ENCODE results near the gene ANO1.

Gene ANO1

DNA sequence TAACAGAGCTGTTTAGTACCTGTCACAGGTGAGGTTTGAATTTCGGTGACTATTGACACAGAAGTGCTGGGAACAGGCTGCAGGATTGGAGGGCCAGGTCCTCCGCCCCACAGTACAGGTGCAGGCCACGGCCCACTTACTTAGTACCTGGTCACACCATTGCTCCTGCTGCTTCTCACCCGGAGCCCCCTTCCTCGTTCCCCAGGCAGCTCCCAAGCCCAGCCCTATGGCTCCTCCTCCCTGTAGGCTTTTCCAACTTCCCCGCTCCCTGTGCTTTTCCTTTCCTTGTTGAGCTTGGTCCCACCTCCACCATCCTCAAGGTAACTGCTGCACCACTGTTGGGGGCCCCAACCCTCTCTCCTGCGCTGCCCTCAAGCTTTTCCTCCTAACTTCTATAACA is 27.9 kb upstream of the ANO1 start:
- peak; percentile 16 for DNase-seq (ENCODE audit: low spot score)

DNA sequence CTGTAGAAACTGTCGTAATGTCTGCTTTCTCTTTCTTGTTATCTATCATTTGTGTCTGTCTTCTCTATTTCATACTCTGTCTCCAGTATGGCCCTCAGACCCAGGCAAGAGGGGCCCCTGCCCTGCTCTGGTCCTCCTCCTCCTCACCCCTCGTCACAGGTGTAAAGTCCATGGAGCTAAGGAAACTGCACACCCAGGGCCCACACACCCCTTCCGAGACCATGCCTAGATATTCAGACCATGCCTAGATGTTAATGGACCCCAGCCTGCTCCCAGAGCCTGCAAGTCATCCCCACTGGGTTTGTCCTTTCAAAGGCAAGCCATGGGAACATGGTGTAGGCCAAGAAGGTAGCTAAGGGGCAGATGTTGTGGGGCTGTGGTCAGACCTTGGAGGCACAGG is 24.1 kb upstream of the ANO1 start:
- peak; percentile 16 for DNase-seq (ENCODE audit: low spot score)

DNA sequence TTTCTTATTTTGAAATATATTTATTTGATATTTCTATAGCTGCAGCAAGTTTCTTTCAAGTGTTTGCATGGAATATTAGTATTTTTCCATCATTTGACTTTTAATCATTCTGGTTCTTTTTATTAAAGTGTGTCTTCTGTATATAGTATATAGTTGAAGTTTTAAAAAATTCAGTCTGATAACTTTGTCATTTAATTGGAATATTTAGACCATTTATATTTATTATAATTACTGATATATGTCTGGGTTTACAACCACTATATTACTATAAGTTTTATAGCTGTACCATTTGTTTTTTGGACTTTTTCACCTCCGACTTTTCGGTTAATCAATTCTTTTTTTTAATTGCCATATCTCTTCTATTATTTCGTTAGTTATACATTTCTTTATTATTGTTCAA is 22.7 kb upstream of the ANO1 start:
- no peak for DNase-seq (ENCODE audit: low spot score)

DNA sequence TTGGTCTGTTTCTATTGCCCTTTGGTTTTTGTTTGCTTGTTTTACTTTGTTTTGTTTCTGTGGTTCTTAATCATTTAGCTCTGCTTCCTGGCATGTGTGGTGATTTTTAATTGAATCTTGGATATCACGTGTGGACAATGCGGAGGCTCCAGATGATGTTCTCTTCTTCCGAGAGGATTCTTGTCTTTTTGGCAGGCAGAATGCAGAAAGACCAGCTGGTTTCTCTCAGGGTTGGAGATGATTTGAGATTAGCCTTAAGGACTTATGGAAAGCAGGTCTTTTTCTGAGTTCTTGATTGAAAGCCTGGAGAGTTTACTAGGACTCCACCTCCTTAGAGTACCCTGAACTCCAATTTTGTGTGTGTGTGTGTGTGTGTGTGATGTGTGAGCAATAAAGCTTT is 21.0 kb upstream of the ANO1 start:
- DNase-seq (ENCODE audit: low spot score): no peak

DNA sequence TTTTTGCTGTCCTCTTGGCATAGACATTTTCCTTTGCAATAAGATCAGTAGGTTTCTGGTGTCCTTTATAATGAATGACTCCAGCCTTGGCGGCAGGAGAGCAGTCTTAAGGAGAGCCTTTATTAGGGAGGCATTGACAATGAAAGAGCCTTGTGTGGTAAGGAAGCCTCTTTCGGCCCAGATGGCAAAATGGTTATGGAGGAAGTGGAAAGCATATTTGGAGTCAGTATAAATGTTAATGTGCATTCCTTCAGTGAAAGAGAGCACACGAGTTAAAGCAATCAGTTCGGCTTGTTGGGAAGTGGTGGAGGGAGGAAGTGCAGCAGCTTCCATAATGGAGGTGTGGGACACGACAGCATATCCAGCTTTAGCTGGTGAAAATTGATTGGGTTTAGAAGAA is 18.1 kb upstream of the ANO1 start:
- DNase-seq (ENCODE audit: low spot score): no peak

DNA sequence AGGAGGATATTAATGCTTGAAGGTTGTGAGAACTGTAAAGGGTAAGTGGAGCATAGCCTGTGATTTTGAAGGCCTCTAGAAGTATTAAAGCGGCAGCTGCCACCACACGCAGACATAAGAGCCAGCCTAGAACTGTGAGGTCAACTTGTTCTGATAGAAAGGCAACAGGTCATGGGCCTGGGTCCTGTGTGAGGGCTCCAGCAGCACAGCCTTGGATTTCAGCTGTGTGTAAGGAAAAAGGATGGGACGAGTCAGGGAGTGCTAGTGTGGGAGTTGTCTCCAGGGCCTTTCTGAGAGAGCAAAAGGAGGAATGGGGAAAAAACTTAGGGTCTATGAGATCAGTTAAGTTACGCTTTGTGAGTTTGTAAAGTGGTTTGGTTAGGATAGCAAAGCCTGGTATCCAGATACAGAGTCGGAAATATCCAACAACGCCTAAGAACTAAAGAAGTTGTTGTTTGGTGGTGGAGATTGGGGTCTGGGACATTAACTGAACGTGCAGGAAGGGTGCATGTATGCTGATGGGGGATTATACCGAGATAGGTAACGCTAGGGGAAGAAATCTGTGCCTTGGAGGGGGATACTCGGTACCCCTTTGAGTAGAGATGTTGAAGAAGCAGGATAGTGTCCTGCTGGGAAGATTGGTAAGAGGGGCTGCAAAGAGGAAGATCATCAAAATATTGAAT is 17.4 kb upstream of the ANO1 start:
- peak; percentile 23 for DNase-seq (ENCODE audit: low spot score)

DNA sequence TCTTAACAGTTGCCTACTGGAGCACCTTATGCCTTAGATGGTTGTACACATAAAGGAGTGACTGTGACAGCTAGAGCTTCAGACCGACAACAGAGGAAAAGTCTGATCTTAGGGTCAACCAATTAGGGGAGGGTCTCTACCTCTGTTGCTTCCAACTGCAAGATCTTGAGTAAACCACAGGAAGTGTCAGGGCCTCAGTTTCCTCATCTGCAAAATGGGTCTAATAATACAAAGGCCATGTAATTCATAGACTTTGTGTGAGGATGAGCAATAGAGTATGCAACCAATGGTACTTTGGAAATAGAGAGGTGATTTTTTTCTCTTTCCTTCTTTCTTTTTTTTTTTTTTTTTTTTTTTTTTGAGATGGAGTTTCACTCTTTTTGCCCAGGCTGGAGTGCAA is 16.4 kb upstream of the ANO1 start:
- DNase-seq (ENCODE audit: low spot score): no peak

DNA sequence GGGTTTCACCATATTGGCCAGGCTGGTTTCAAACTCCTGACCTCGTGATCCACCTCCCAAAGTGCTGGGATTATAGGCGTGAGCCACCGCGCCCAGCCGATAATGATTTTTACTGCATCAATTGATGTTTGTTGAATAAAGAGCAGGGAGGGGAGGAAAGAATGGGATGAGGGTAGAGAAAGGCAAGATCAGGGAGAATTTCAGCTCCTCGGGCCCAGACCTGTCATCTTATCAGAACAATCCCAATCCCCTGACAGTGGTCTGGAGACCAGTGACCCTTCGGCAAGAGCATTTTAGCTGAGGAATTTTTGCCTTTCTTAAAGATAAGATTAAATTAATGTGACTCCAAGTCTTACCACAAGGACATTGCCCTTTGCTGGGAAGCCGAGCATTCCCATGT is 15.0 kb upstream of the ANO1 start:
- peak; percentile 16 for DNase-seq (ENCODE audit: low spot score)

DNA sequence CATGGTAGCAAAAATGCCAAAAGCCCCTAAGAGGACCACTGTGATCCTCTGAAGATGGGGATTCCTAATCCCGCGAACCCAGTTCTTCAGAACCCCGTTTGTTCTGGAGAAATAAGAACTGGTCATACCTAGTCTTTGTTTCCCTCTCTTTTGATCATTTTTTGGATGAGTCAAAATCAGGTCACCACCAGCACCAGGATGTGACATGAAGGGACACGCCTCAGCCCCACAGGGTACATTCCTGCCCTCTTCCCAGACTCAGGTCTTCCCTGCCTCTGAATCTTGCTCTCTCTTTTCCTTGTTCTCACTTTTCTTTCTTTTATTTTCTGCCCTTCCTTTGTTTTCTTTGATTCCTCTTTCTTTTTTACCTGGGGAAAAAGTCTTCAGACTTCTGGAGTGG is 14.6 kb upstream of the ANO1 start:
- DNase-seq (ENCODE audit: low spot score): no peak

DNA sequence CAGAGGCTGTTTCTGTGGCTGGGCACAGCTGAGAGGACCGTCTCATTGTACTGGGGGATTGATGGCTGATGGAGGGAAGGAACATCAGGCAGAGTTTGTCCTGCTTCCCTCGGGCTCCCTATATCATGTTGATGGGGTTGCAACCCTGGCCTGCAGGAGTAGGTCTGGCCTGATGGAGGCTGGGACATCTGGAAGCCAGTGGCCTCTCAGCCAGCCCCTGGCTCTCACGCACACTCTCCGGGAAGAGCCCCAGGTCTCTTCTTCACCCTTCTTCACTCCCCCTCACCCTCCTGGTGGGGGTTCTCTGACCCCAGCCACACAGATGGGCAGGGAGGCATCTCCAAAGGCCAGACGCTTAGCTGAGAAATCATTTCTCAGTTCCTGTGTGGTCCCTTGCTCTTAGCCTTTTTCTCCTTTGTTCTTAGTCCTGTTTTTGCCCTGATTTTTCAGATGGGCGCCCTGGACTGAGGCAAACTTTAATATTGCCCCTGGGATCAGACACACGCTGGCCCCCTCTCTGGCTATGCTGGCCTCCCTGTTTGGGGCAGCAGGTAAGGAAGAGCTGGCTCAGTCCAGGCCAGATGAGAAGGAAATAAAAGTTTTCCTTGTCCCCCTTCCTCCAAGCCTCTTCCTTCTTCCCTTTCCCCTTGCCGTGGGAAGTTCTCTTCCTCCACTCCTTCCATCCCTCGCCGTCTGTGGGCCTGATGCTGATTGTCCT is 13.9 kb upstream of the ANO1 start:
- peak; percentile 41 for DNase-seq (ENCODE audit: low spot score)

DNA sequence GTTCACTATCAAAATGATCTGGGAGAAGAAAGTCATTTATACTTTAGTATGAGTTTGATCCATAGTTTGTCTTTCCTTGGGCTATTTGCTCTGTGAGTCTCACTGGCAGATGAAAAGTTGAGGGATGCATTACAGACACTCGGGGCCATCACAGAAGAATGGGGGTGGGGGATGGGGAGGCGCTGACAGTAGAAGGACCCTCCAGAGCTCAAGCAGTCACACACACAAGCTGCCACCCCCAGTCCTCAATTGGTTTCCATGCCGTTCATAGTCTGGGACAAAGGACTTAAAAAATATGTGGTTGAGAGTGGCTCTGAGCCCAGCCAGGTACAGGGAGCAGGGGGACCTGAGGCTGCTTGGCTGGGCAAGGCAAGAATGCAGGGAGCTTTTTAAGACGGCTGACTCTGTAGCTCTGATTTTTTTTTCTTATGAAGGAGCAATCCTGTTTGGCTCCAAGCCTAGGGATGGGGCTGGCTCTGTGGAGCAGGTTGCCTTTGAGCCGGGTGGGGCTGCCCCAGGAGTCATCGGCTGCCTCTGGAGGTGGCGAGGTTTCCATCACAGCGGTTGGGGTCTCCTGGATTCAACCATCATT is 13.3 kb upstream of the ANO1 start:
- DNase-seq (ENCODE audit: low spot score): peak; percentile 36

DNA sequence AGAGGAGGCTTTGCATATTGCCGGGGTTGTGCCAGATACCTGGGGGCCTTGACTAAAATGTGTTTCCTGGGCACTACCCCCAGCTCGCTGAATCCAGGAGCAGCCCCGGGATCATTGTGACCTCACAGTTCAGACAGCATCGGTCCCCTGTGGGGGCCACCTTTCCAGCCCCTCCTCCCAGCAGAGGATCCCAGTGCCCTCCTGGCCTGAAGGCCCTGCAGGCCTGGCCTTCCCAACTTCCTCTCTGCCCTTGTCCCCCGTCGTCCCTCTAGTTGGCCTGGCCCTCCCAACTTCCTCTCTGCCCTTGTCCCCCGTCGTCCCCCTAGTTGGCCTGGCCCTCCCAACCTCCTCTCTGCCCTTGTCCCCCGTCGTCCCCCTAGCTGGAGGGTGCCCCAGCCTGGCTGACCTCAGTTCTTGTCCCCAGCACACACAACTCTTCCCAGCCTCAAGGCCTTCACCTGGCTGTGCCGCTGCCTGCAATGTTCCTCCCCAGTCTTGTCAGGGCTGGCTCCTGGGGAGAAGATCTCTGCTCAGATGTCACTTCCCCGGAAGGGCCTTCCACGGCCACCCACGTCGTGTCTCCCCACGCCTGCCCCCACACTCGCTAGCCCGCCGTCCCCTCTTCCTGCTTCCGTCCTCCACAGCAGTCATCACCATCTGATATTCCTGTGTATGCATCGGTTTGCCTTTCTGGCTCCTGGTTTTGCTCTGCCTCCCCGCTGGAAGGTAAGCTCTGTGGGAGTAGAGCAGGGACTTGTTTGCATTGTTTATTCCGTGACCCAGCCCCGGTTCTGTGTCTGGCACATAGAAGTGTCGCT is 12.6 kb upstream of the ANO1 start:
- DNase-seq (ENCODE audit: low spot score): peak; percentile 48

DNA sequence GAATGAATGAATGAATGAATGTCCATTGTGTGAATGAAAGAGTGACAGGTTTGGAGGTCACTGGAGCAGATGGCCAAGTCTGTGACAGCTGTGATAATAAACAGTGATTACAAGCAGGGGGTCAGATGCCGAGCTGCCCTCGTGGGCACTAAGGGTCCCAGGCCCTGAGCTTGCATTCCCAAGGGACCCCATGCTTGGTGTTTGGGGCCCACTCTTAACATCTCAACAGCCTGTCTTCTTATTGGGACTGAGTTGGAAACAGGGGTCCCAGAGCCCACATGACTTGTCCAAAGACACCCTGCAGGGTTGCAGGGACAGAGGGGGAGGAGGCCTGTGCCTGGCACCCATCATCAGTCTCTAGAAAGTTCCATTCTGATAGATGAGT is 12.0 kb upstream of the ANO1 start:
- no peak for DNase-seq (ENCODE audit: low spot score)

DNA sequence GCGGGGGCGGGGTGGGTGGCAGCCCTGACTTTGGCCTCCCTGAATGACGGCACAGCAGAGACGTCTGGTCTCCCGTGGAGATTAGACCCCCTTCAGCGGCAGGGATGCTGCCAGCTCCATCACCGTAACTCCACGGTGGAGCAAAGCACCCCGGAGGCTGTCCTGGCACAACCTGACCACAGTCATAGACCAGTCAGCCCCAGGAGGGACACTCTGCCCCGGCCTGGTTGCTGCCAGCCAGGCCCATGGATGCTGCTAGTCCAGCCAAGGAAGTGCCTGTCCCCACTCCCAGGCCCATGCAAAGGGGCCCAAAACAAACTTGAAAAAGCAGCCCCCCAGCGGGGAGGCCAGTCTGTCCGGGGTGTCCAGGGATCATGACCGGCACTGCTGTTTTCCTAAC is 11.5 kb upstream of the ANO1 start:
- peak; percentile 32 for DNase-seq (ENCODE audit: low spot score)

DNA sequence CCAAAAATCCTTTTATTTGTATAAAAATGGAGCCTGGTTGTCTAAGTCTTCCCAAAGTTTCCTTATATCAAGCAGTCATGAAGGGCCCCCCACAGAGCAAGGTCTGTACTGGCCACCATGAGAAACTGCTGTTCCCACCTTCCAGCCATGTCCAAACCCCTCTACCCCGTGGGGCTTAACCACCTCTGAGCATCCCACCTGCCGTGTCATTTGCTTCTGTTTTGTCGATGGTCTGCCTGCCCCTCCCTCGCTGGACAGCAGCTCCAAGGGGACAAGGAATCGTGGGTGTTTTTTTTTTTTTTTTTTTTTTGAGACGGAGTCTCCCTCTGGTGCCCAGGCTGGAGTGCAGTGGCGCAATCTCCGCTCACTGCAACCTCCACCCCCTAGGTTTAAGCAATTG is 11.1 kb upstream of the ANO1 start:
- DNase-seq (ENCODE audit: low spot score): peak; percentile 39

DNA sequence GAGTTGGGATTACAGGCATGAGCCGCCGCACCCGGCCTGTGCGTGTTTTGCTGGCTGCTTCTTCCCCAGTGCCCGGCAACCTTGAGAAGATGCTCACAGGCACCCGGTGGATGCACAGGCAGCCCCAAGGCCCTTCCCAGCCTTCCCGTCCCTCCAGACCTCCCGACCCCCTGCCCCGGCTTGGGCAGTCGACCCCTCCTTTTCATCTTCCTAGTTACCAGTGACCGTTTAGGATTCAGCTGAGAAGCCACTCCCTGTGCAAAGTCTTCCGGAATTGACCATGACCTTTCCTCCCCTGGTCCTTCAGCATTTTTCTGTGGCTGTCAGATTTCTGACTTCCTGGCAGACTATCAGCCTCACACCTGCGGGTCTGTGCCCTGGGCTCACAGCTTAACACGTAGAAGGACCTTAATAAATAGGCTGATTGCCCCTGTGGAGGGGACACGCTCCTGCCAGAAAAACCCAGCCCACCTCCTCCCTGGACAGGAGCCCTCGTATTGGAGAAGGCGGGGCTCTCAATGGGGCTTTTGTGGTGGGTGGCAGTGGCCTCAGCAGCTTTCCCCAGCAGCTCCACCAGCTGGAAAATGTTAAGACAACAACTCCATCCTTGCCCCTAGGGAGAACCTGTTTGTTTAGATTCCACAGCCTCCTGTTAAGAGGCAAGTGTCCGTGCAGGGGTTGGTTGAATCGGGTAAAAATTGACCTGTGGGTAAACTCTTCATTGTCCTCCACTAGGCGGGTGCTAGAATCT is 10.4 kb upstream of the ANO1 start:
- peak; percentile 55 for DNase-seq (ENCODE audit: low spot score)

DNA sequence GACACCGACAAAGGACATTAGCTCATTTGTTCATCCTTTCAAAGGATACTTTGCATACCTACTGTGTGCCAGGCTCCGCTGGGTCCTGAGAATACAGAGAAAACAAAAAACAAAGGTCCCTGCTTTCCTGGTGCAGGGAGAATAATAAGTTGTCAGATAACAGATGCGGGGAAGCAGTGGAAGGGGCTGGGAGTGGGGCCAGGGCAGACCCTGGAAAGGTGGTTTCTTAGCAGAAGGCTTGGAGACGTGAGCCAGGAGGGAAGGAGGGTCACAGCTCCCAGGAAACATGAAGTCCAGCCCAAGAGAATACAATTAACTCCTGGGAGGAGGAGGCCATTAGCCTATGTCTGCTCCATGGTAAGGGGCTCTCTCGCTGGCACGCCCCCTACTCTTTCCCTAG is 9.8 kb upstream of the ANO1 start:
- DNase-seq (ENCODE audit: low spot score): no peak

DNA sequence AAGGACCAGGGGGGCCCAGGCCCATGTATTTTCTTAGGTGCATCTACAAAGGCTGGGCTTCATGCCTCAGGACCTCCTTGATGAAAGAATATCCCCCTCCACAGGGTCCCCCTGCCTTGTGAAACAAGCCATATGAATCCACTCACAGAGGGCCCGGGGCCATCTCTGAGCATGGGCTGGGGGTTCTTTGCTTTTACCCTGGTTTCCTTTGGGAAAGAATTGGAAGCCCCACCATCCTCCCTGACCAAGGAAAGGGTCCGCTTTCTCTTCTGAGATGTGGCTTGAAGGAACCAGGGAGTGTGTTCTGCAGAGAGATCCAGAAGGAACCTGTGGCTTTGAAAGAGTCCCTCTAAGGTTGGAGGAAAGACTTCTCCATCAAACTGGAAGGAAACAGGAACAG is 9.2 kb upstream of the ANO1 start:
- peak; percentile 38 for DNase-seq (ENCODE audit: low spot score)

DNA sequence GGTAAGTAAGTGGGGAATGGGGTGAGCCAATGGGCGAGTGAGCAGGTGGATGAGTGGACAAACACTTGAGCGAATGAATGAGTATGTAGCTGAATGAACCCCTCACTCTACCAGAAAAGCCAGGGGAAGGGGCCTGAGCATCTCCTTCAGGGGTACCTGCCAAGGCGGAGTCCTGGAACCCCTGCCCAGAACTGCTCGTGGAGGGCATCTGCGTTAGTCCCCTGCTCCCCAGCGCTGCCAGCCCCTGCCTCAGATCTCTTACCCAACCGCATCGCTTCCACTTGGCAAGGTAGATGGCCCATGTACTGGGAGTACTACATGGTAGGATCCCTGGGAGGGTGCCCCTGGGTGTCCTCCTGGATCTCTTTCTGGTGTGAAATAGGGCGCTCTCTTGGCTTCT is 7.4 kb upstream of the ANO1 start:
- DNase-seq (ENCODE audit: low spot score): peak; percentile 36

DNA sequence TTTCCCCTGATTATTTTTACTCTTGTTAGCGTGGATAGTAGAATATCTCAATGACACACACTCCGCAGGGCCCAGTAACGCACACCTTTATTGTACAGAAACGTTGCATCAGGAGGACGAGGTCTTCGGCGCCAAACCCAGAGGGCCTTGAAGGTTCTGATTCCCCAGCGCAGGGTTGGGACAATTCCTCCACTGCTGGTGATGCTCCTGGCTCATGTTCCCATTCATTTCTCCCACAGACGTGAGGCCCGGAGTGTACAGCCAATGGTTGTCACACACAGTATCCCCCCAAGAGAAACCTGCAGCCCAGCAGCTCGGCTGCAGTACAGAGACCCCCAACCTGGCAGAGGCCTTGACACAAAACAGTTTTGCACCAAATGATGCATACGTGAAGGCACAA is 6.1 kb upstream of the ANO1 start:
- DNase-seq (ENCODE audit: low spot score): peak; percentile 37

DNA sequence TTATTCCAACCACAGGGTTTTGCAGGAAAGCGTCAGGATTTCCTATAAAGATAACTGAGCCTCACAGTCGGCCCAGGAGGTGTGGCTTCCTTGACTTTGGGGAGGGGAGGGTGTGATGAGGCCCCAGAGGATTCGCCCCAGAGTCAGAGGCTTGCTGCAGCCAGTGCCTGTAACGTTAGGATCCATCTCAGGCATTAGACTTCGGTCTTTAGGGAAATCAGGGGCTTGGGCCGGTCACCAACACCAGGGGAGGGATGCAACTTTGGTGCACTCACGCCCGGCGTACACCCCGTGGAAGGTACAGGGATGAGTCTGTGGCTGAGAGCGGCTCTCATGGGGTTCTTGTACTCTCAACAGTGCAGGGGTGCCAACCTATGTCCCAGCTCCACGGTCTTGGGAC is 5.7 kb upstream of the ANO1 start:
- DNase-seq (ENCODE audit: low spot score): peak; percentile 46
